CD4-positive, CD25-positive, alpha-beta regulatory T cell (primary cell): ENCODE data around the gene TTC24. TPM values are rescaled to one million over a fixed set of nuclear protein-coding genes. Genes with fewer than 3 reads are reported as not detected.
A peak's percentile ranks its signal among the peaks of the same experiment; 100 is the strongest.
"Not testable (repeated sequence)": the region's sequence is repeated elsewhere in the genome, so short reads cannot be mapped to it uniquely, and the experiment has no call there.

ENCODE experiments used
- ATAC-seq, 2 donors: fragments of 150-1000 bp; cut with Tn5 transposase; one replicate each; pipeline ENCODE4 v1.10.0; 2021; ENCODE audit warnings: low read depth in 2 of 2, moderate number of reproducible peaks in 2 of 2, moderate library complexity in 1 of 2
- DNase-seq, 3 donors: peaks; one replicate each; pipeline versions ENCODE4 v3.0.0 to v3.0.0-alpha.2; 2012 to 2022; ENCODE audit warnings: mixed read lengths in 1 of 3
- H3K27ac ChIP-seq: one replicate; pipeline ENCODE4 v1.7.0; 2013; ENCODE audit warnings: mild to moderate bottlenecking, low read length; ENCODE audit not compliant: insufficient read depth, poor library complexity, severe bottlenecking
- H3K27me3 ChIP-seq: one replicate; pipeline ENCODE4 v1.7.0; 2013; ENCODE audit warnings: low read length; ENCODE audit not compliant: control insufficient read depth, insufficient read depth
- H3K36me3 ChIP-seq: one replicate; pipeline ENCODE4 v1.7.0; 2013; ENCODE audit warnings: mild to moderate bottlenecking, low read length, moderate library complexity; ENCODE audit not compliant: control insufficient read depth, insufficient read depth
- H3K4me1 ChIP-seq: 2 replicates; pipeline ENCODE4 v1.7.0; 2013; ENCODE audit warnings: mild to moderate bottlenecking, low read length; ENCODE audit not compliant: insufficient read depth, control insufficient read depth, poor library complexity, severe bottlenecking
- H3K4me3 ChIP-seq: one replicate; pipeline ENCODE4 v1.7.0; 2013; ENCODE audit warnings: low read depth, mild to moderate bottlenecking, low read length, moderate library complexity
- H3K9me3 ChIP-seq, 2 experiments: 1 replicate in 1 of 2; 2 replicates in 1 of 2; pipeline ENCODE4 v1.7.0; 2013; ENCODE audit warnings: low read length in 2 of 2, mild to moderate bottlenecking in 1 of 2, moderate library complexity in 1 of 2; ENCODE audit not compliant: control insufficient read depth in 2 of 2
- H3K27ac Mint-ChIP-seq, 3 donors: one replicate each; pipeline ENCODE4 v1.8.0; 2020 to 2022; ENCODE audit warnings: mild to moderate bottlenecking in 3 of 3, mixed read lengths in 3 of 3, moderate library complexity in 2 of 3
- H3K27me3 Mint-ChIP-seq: one replicate; pipeline ENCODE4 v1.8.0; 2022; ENCODE audit warnings: mild to moderate bottlenecking, mixed read lengths
- H3K36me3 Mint-ChIP-seq: one replicate; pipeline ENCODE4 v1.8.0; 2020; ENCODE audit warnings: mixed read lengths
- H3K4me1 Mint-ChIP-seq, 4 donors: one replicate each; pipeline ENCODE4 v1.8.0; 2020 to 2022; ENCODE audit warnings: mixed read lengths in 4 of 4, mild to moderate bottlenecking in 1 of 4
- H3K4me3 Mint-ChIP-seq, 4 donors: one replicate each; pipeline ENCODE4 v1.8.0; 2020 to 2022; ENCODE audit warnings: mild to moderate bottlenecking in 4 of 4, mixed read lengths in 4 of 4, moderate library complexity in 3 of 4
- H3K9me3 Mint-ChIP-seq, 7 donors: one replicate each; pipeline ENCODE4 v1.8.0; 2020 to 2022; ENCODE audit warnings: mixed read lengths in 7 of 7, mild to moderate bottlenecking in 3 of 7, moderate library complexity in 2 of 7
- polyA plus RNA-seq, 4 donors: library from polyadenylated mRNA; unstranded; fragments of 300-500 nt; fragmentation: Illumina TruSeq; gene quantifications; one replicate each; pipeline ENCODE4 v1.2.3, GENCODE V29; 2021
- total RNA-seq: library from RNA; stranded (reverse); gene quantifications from one replicate; pipeline ENCODE4 v1.2.3, GENCODE V29; 2022

Gene TTC24
- total and polyA plus RNA-seq, 5 donors from 2014 or later: 0.34 to 2.3 (median 0.50) TPM; not detected in 1

DNA sequence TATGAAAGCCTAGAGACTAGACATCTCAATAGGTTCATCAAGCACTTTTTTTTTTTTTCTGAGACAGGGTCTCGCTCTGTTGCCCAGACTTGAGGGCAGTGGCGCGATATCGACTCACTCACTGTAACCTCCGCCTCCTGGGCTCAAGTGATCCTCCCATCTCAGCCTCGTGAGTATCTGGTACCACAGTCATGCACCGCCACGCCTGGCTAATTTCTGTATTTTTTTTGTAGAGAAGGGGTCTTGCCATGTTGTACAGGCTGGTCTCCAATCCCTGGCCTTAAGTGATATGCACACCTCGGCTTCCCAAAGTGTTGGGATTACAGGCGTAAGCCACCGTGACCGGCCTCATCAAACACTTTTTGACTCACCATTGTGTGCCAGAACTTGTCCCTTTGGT, 22.4 kb downstream of the TTC24 start:
- Histone ChIP-seq H3K27me3 (no peaks in the 10 kb centered on the region), H3K4me3 (peak overlapping the region; percentile 97), H3K27ac (peak overlapping the region; percentile 78), H3K4me1 (peaks cover 28% of the 10 kb centered on the region), H3K36me3 (peaks cover 20% of the 10 kb centered on the region), H3K9me3 (no peaks in the 10 kb centered on the region)
- no peak for ATAC-seq
- H3K4me3 Mint-ChIP-seq: peak overlapping the region; percentile 84 to 100 (median 99)
- peaks cover 4 to 41% (median 27%) of the 10 kb centered on the region in 4 donors for H3K4me1 Mint-ChIP-seq
- H3K27me3 Mint-ChIP-seq: peaks cover 1% of the 10 kb centered on the region
- H3K36me3 Mint-ChIP-seq: peaks cover 10% of the 10 kb centered on the region
- peak overlapping the region; percentile 93 to 99 (median 99) for H3K27ac Mint-ChIP-seq
- no peaks in the 10 kb centered on the region for H3K9me3 Mint-ChIP-seq
- DNase-seq: no peak

GRCh38 chr1:156602557-156602993, 23.1 kb downstream of the TTC24 start:
- peak in 1 of 3 donors; percentile 46 for DNase-seq
- Mint-ChIP-seq H3K27ac (peak overlapping the region in 2 of 3 donors; percentile 51 to 93), H3K4me3 (peak overlapping the region; percentile 50 to 99 (median 85)), H3K9me3 (no peaks in the 10 kb centered on the region), H3K36me3 (peaks cover 5% of the 10 kb centered on the region), H3K27me3 (peaks cover 7% of the 10 kb centered on the region), H3K4me1 (peaks cover 4 to 41% (median 25%) of the 10 kb centered on the region in 4 donors)
- ATAC-seq: no peak
- H3K27ac ChIP-seq: no peak overlapping the region
- peaks cover 28% of the 10 kb centered on the region for H3K4me1 ChIP-seq
- no peaks in the 10 kb centered on the region for H3K9me3 ChIP-seq
- H3K36me3 ChIP-seq: peaks cover 13% of the 10 kb centered on the region
- H3K27me3 ChIP-seq: no peaks in the 10 kb centered on the region
- peak overlapping the region; percentile 19 for H3K4me3 ChIP-seq

DNA sequence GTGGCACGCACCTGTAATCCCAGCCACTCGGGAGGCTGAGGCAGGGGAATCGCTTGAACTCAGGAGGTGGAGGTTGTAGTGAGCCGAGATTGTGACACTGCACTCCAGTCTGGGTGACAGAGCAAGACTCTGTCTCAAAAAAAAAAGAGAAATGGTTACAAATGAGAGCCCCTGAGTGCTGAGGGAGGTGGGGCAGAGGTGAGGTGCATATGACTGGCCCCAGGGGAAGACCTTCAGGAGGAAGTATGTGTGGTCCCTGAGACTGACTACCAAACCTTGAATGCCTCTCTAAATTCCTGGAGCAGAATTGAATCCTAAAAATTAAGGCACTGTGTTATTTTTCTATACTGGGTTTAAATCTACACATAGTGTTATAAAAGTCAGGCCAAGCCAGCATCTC, 27.8 kb downstream of the TTC24 start:
- H3K9me3 Mint-ChIP-seq, ATAC-seq, H3K9me3 ChIP-seq, H3K36me3 ChIP-seq, H3K27ac Mint-ChIP-seq, H3K4me3 ChIP-seq, H3K27me3 ChIP-seq, DNase-seq, H3K4me1 ChIP-seq, H3K27ac ChIP-seq, H3K36me3 Mint-ChIP-seq, H3K4me3 Mint-ChIP-seq: not testable (repeated sequence)
- H3K27me3 Mint-ChIP-seq: peaks cover 39% of the 10 kb centered on the region
- peaks cover 6 to 15% (median 13%) of the 10 kb centered on the region in 4 donors for H3K4me1 Mint-ChIP-seq

DNA sequence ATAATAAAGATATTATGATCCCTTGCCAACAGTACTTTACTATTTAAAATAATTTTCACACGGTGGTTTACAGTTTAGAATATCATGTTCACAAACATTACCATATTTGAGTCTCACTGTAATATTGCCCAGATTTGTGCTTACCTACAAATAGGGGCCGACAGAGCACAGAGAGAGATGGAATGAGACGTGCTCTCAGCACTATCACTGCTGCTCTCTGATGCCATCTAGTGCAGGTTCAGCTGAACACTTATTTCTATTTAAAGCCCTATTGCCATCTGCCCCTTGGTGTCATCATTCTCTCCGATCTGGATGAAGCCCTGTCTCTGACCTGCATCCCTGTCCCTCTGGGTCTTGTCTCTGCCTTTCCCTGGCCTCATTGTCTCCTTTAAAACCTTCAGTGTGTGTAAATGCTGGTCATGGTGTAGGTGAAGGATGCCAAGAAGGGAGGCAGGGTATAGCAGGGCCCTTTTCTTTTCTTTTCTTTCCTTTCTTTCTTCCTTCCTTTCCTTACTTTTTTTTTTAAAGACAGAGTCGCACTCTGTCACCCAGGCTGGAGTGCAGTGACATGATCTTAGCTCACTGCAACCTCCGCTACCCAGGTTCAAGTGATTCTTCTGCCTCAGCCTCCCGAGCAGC, 28.6 kb downstream of the TTC24 start:
- H3K36me3 Mint-ChIP-seq: no peaks in the 10 kb centered on the region
- peak overlapping the region in 1 of 4 donors; percentile 13 for H3K4me3 Mint-ChIP-seq
- H3K27me3 ChIP-seq: no peaks in the 10 kb centered on the region
- no peak overlapping the region for H3K27ac Mint-ChIP-seq
- no peak overlapping the region for H3K4me3 ChIP-seq
- H3K4me1 ChIP-seq: peaks cover under 1% of the 10 kb centered on the region
- H3K4me1 Mint-ChIP-seq: peaks cover 2 to 9% (median 9%) of the 10 kb centered on the region in 4 donors
- peaks cover 44% of the 10 kb centered on the region for H3K27me3 Mint-ChIP-seq
- H3K9me3 ChIP-seq: no peaks in the 10 kb centered on the region
- ATAC-seq: peak; percentile 93 to 94
- no peak overlapping the region for H3K27ac ChIP-seq
- no peaks in the 10 kb centered on the region for H3K9me3 Mint-ChIP-seq
- peak; percentile 53 to 86 (median 77) for DNase-seq
- H3K36me3 ChIP-seq: no peaks in the 10 kb centered on the region

- H3K27me3 ChIP-seq: no peaks in the 10 kb centered on the region
- no peaks in the 10 kb centered on the region for H3K4me1 ChIP-seq
- ATAC-seq (peak; percentile 70 to 77), DNase-seq (peak; percentile 38 to 72 (median 59))
- peaks cover 50% of the 10 kb centered on the region for H3K27me3 Mint-ChIP-seq
- no peak overlapping the region for H3K27ac ChIP-seq
- H3K9me3 Mint-ChIP-seq: no peaks in the 10 kb centered on the region
- no peak overlapping the region for H3K4me3 ChIP-seq
- H3K4me3 Mint-ChIP-seq: no peak overlapping the region
- peaks cover 2 to 9% (median 9%) of the 10 kb centered on the region in 4 donors for H3K4me1 Mint-ChIP-seq
- no peaks in the 10 kb centered on the region for H3K9me3 ChIP-seq
- no peaks in the 10 kb centered on the region for H3K36me3 Mint-ChIP-seq
- H3K27ac Mint-ChIP-seq: no peak overlapping the region
- H3K36me3 ChIP-seq: no peaks in the 10 kb centered on the region
Observed at GRCh38 chr1:156608981-156609380, 29.5 kb downstream of the TTC24 start.

GRCh38 chr1:156610072-156610471, 30.5 kb downstream of the TTC24 start:
- not testable (repeated sequence) for H3K4me3 Mint-ChIP-seq, DNase-seq, H3K36me3 Mint-ChIP-seq, H3K36me3 ChIP-seq, H3K4me1 Mint-ChIP-seq, ATAC-seq, H3K9me3 Mint-ChIP-seq, H3K9me3 ChIP-seq, H3K4me1 ChIP-seq, H3K4me3 ChIP-seq, H3K27me3 ChIP-seq, H3K27ac Mint-ChIP-seq, H3K27ac ChIP-seq
- peaks cover 61% of the 10 kb centered on the region for H3K27me3 Mint-ChIP-seq

GRCh38 chr1:156612666-156613065, 33.1 kb downstream of the TTC24 start:
- ATAC-seq (no peak), DNase-seq (no peak)
- Histone ChIP-seq H3K27me3 (peaks cover 7% of the 10 kb centered on the region), H3K27ac (no peak overlapping the region), H3K4me3 (no peak overlapping the region), H3K9me3 (no peaks in the 10 kb centered on the region), H3K4me1 (no peaks in the 10 kb centered on the region), H3K36me3 (no peaks in the 10 kb centered on the region)
- Mint-ChIP-seq H3K9me3 (peaks cover 0 to 1% (median 0%) of the 10 kb centered on the region in 7 donors), H3K27ac (no peak overlapping the region), H3K4me3 (no peak overlapping the region), H3K4me1 (peaks cover 2 to 9% (median 9%) of the 10 kb centered on the region in 4 donors), H3K27me3 (peaks cover 71% of the 10 kb centered on the region), H3K36me3 (no peaks in the 10 kb centered on the region)

DNA sequence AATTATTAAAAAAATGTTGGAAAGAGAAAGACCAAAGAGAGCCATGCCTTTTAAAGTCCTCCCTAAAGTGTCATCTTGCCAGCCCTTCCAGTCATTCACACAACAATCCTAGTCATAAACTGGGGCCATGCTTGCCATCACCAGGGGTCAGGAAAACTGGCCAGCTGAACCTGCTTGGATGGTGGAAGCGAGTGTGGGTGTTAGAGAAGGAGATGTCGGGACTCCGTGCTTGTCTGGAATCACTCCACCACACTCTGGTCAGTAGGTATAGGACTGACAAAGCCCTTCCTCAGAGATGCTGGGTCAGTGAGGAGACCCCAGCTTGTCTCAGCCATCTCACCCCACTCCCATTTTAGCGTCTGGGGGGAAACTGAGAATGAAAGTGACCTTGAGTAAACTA, 36.4 kb downstream of the TTC24 start:
- Mint-ChIP-seq H3K9me3 (peaks cover 0 to 1% (median 0%) of the 10 kb centered on the region in 7 donors), H3K36me3 (no peaks in the 10 kb centered on the region), H3K27ac (no peak overlapping the region), H3K4me3 (no peak overlapping the region), H3K27me3 (peaks cover 75% of the 10 kb centered on the region), H3K4me1 (peaks cover 0 to 6% (median 0%) of the 10 kb centered on the region in 4 donors)
- Histone ChIP-seq H3K4me1 (no peaks in the 10 kb centered on the region), H3K4me3 (no peak overlapping the region), H3K27ac (no peak overlapping the region), H3K36me3 (no peaks in the 10 kb centered on the region), H3K9me3 (no peaks in the 10 kb centered on the region), H3K27me3 (peaks cover 18% of the 10 kb centered on the region)
- ATAC-seq (no peak), DNase-seq (no peak)
